Measurements from ENCODE around the gene DIDO1. TPM values are rescaled to one million over a fixed set of nuclear protein-coding genes. Genes with fewer than 3 reads are reported as not detected.

The DIDO1 gene
- total and polyA plus RNA-seq, 9 of the 15 experiments (the other 6 are each of a cell fraction or from before 2014, with no cell fraction given) = 4.4 to 46.8 (median 31.2) TPM

DNA sequence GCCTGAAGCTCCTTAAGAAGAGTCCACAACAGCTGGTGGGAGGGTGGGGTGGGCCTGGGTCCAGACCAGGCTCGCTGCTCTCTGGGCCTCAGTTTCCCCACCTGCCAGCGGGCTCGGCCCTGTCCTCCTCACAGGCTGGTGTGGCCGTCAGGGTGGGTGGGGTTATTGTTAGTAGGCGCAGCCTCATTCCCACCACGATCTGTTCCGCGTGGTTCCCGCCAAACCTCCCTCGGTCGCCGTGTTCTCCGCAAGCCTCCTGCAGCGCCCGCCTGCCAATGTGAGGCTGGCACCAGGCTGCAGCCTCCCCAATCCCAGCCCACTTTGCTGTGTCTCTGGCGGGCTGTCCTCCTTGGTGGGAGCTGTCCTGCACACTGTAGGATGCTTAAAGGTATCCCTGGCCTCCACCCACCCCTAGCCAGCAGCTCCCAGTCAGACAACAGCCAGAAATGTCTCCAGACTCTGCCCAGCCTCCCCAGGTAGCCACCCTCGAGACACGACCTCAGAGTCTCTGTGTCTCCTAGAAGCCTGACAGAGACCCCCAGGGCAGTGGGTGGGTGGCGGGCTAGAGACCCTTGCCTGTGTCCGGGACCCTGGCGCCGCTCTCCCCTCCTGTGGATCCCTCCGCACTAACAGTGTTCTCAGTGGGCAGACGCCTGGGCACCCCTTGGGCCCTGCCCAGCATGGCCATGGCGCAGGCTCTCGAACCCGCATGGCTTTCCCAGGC, 41.5 kb upstream of the DIDO1 start:
- H3K27ac ChIP-seq (ENCODE audit: extremely low read depth, low read depth, low read length) = no peak overlapping the region
- BruUV-seq (replicated peaks) = no TSS peak
- FAIRE-seq (no peak), DNase-seq (ENCODE audit: extremely low read depth in 1 of 4, low spot score in 3 of 4) (no peak), ATAC-seq (no peak)
- no peaks in the 10 kb centered on the region for H3K9me3 ChIP-seq (replicated peaks; ENCODE audit: control insufficient read depth, insufficient read depth, low read depth, low read length)
- H3K4me3 ChIP-seq = no peak overlapping the region
- POLR2A ChIA-PET = interaction anchor here (0.6 to 1.0 kb wide), 3 partner anchors 13 to 175 kb away, joined by 3 to 4 read pairs (median 3); no protein-coding TSS in a partner anchor
- TF ChIP-seq ESRRA (IDR thresholded peaks at IDR 0.05; ENCODE audit: borderline replicate concordance, low read depth) (no peak), ZFP36 (IDR thresholded peaks at IDR 0.05; ENCODE audit: low read depth, low read length, partially characterized antibody) (no peak), NCOR1 (IDR thresholded peaks at IDR 0.05) (no peak), ZNF146 (CRISPR knock-in tag; IDR thresholded peaks at IDR 0.05; ENCODE audit: unreplicated experiment) (no peak)
- TF ChIP-seq, protein P1, sequence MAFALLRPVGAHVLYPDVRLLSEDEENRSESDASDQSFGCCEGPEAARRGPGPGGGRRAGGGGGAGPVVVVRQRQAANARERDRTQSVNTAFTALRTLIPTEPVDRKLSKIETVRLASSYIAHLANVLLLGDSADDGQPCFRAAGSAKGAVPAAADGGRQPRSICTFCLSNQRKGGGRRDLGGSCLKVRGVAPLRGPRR (CRISPR knock-in tag; IDR thresholded peaks at IDR 0.05) = no peak
- TF ChIP-seq, protein P2, sequence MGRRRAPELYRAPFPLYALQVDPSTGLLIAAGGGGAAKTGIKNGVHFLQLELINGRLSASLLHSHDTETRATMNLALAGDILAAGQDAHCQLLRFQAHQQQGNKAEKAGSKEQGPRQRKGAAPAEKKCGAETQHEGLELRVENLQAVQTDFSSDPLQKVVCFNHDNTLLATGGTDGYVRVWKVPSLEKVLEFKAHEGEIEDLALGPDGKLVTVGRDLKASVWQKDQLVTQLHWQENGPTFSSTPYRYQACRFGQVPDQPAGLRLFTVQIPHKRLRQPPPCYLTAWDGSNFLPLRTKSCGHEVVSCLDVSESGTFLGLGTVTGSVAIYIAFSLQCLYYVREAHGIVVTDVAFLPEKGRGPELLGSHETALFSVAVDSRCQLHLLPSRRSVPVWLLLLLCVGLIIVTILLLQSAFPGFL (CRISPR knock-in tag; IDR thresholded peaks at IDR 0.05) = no peak
- TF ChIP-seq, protein P3, sequence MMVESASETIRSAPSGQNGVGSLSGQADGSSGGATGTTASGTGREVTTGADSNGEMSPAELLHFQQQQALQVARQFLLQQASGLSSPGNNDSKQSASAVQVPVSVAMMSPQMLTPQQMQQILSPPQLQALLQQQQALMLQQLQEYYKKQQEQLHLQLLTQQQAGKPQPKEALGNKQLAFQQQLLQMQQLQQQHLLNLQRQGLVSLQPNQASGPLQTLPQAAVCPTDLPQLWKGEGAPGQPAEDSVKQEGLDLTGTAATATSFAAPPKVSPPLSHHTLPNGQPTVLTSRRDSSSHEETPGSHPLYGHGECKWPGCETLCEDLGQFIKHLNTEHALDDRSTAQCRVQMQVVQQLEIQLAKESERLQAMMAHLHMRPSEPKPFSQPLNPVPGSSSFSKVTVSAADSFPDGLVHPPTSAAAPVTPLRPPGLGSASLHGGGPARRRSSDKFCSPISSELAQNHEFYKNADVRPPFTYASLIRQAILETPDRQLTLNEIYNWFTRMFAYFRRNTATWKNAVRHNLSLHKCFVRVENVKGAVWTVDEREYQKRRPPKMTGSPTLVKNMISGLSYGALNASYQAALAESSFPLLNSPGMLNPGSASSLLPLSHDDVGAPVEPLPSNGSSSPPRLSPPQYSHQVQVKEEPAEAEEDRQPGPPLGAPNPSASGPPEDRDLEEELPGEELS (CRISPR knock-in tag; IDR thresholded peaks at IDR 0.05; ENCODE audit: borderline replicate concordance) = no peak
- TF ChIP-seq, protein P4, sequence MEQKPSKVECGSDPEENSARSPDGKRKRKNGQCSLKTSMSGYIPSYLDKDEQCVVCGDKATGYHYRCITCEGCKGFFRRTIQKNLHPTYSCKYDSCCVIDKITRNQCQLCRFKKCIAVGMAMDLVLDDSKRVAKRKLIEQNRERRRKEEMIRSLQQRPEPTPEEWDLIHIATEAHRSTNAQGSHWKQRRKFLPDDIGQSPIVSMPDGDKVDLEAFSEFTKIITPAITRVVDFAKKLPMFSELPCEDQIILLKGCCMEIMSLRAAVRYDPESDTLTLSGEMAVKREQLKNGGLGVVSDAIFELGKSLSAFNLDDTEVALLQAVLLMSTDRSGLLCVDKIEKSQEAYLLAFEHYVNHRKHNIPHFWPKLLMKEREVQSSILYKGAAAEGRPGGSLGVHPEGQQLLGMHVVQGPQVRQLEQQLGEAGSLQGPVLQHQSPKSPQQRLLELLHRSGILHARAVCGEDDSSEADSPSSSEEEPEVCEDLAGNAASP (IDR thresholded peaks at IDR 0.05) = no peak
- H3K27me3 ChIP-seq (ENCODE audit: control insufficient read depth in 2 of 2, insufficient read depth in 2 of 2, low read length in 2 of 2) = peaks cover 53 to 95% of the 10 kb centered on the region in 2 experiments
- no peaks in the 10 kb centered on the region for H3K36me3 ChIP-seq (ENCODE audit: control insufficient read depth, insufficient read depth, low read length)
- no peak overlapping the region for H3K9ac ChIP-seq (ENCODE audit: insufficient read depth in 1 of 2, low read depth in 2 of 2, low read length in 2 of 2)
- H3K4me1 ChIP-seq (replicated peaks in 1 of 2; ENCODE audit: control insufficient read depth in 2 of 2, insufficient read depth in 2 of 2, low read length in 2 of 2) = peaks cover 0 to 46% of the 10 kb centered on the region in 2 experiments; a peak in 3 of 5 replicates
- 13% methylated on average over 21 of the region's 27 CpGs for WGBS (ENCODE audit: insufficient coverage, low coverage, missing lambda C conversion rate)
- no peak overlapping the region for H3K4me2 ChIP-seq (ENCODE audit: insufficient read depth, low read length)
- CTCF ChIA-PET (ENCODE audit: low intra/inter-chr PET ratio) = no interaction called here
- intact Hi-C loops (cut with micrococcal nuclease) = no loop called here
- in situ Hi-C loops (cut with MboI) = no loop called here
- H3K79me2 ChIP-seq (ENCODE audit: control insufficient read depth, insufficient read depth, low read length) = no peaks in the 10 kb centered on the region
- H2AFZ ChIP-seq (ENCODE audit: low read depth, low read length) = no peak overlapping the region
- H3K9me1 ChIP-seq (ENCODE audit: control insufficient read depth, insufficient read depth, low read length) = no peaks in the 10 kb centered on the region
- peaks cover 3% of the 10 kb centered on the region; the same call in 1 of the 2 replicates for H4K20me1 ChIP-seq (replicated peaks; ENCODE audit: control insufficient read depth, insufficient read depth, low read length)

All from K562 (cell line).